HL-60 (cell line): ENCODE measurements around the gene UST.

Experiments used
- GABPA ChIP-seq: IDR thresholded peaks from 2 replicates; pipeline ENCODE4 v1.6.1; 2012; ENCODE audit warnings: low read depth
- POLR2AphosphoS5 ChIP-seq: IDR thresholded peaks from 2 replicates; pipeline ENCODE4 v1.6.1; 2012; ENCODE audit warnings: low read depth

- TF ChIP-seq POLR2AphosphoS5 = no peak
- TF ChIP-seq GABPA = no peak
Measured at GRCh38 chr6:149064001-149064659, 317.3 kb downstream of the UST start.
